ENCODE results near the gene SFXN3. TPM values are rescaled to one million over a fixed set of nuclear protein-coding genes. Genes with fewer than 3 reads are reported as not detected.

The SFXN3 gene
- total and polyA plus RNA-seq, 3 donors from 2014 or later, result 38.5 to 125 (median 70.7) TPM

DNA sequence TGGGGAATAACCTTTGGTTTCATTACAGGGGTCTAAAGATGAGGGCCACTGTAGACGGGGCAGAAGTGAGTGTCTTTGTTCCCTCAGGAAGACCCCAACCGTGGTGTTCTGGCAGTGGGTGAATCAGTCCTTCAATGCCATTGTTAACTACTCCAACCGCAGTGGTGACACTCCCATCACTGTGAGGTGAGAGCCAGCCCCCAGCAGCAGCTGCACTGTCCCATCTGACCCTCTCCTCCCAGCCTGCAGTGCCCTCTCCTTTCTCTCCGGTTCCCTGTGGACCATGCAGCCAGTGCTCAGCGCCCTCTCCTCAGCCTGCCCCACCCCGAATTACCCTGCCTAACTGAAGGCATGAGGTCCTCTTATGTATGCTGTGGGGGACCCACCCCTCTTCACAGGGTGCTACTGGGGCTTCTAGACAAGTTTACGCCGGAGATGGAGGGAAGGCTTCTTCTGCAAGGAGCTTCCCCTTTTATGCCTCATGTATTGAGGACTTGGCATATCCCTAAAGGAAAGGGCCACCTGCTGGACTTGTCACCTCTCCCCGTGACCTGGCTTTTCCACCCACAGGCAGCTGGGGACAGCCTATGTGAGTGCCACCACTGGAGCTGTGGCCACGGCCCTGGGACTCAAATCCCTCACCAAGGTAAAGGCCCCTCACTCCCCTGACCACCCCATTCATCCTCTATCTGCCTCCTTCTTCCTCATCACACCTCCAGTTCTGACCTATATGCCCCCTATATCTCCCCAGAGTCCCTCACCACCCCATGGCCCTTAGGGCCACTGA, 5.1 kb downstream of the SFXN3 start:
- H3K27ac ChIP-seq, result no peak overlapping the region
- intact Hi-C loops (cut with DNase I; ENCODE audit: low total_unique reads), result no loop called here
- H3K36me3 ChIP-seq (ENCODE audit: low read depth, missing control alignments), result no peaks in the 10 kb centered on the region

GRCh38 chr10:101036726-101037125, 5.7 kb downstream of the SFXN3 start:
- H3K9me3 ChIP-seq, result no peaks in the 10 kb centered on the region
- intact Hi-C loops (cut with DNase I; ENCODE audit: low total_unique reads), result no loop called here
- H3K27ac ChIP-seq, result no peak overlapping the region
- no peaks in the 10 kb centered on the region for H3K27me3 ChIP-seq
- no peaks in the 10 kb centered on the region for H3K36me3 ChIP-seq (ENCODE audit: low read depth, missing control alignments)
- H3K4me3 ChIP-seq, result no peak overlapping the region
- H3K4me1 ChIP-seq, result peaks cover 13% of the 10 kb centered on the region
- DNase-seq, result no peak
- TF ChIP-seq, protein P1, sequence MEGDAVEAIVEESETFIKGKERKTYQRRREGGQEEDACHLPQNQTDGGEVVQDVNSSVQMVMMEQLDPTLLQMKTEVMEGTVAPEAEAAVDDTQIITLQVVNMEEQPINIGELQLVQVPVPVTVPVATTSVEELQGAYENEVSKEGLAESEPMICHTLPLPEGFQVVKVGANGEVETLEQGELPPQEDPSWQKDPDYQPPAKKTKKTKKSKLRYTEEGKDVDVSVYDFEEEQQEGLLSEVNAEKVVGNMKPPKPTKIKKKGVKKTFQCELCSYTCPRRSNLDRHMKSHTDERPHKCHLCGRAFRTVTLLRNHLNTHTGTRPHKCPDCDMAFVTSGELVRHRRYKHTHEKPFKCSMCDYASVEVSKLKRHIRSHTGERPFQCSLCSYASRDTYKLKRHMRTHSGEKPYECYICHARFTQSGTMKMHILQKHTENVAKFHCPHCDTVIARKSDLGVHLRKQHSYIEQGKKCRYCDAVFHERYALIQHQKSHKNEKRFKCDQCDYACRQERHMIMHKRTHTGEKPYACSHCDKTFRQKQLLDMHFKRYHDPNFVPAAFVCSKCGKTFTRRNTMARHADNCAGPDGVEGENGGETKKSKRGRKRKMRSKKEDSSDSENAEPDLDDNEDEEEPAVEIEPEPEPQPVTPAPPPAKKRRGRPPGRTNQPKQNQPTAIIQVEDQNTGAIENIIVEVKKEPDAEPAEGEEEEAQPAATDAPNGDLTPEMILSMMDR (IDR thresholded peaks at IDR 0.05), result no peak
- no peak for TF ChIP-seq POLR2A (IDR thresholded peaks at IDR 0.05)
- 72 to 77% methylated on average over 2 to 5 of the region's 7 CpGs for whole genome bisulfite sequencing, 2 donors

More for the DNA sequence above, 5.1 kb downstream of the SFXN3 start:
- no peaks in the 10 kb centered on the region for H3K9me3 ChIP-seq
- WGBS, 2 donors, result 87 to 88% methylated on average over 10 of the region's 10 CpGs
- no peak for DNase-seq
- no peak overlapping the region for H3K4me3 ChIP-seq
- H3K4me1 ChIP-seq, result peaks cover 9% of the 10 kb centered on the region
- TF ChIP-seq POLR2A (IDR thresholded peaks at IDR 0.05), result no peak
- TF ChIP-seq, protein P1 (IDR thresholded peaks at IDR 0.05), result no peak
- H3K27me3 ChIP-seq, result no peaks in the 10 kb centered on the region

- intact Hi-C loops (cut with DNase I; ENCODE audit: low total_unique reads), result no loop called here
- no peak for DNase-seq
- no peaks in the 10 kb centered on the region for H3K36me3 ChIP-seq (ENCODE audit: low read depth, missing control alignments)
- H3K27ac ChIP-seq, result no peak overlapping the region
- H3K27me3 ChIP-seq, result no peaks in the 10 kb centered on the region
- no peaks in the 10 kb centered on the region for H3K9me3 ChIP-seq
- H3K4me1 ChIP-seq, result peaks cover 18% of the 10 kb centered on the region
- WGBS, 2 donors, result 73 to 83% methylated on average over 5 of the region's 5 CpGs
- TF ChIP-seq POLR2A (IDR thresholded peaks at IDR 0.05), result no peak
- TF ChIP-seq, protein P1 (IDR thresholded peaks at IDR 0.05), result no peak
- no peak overlapping the region for H3K4me3 ChIP-seq
Measured at GRCh38 chr10:101038484-101038883, 7.5 kb downstream of the SFXN3 start.

- H3K4me3 ChIP-seq, result no peak overlapping the region
- peaks cover 22% of the 10 kb centered on the region for H3K4me1 ChIP-seq
- H3K27me3 ChIP-seq, result no peaks in the 10 kb centered on the region
- H3K36me3 ChIP-seq (ENCODE audit: low read depth, missing control alignments), result no peaks in the 10 kb centered on the region
- TF ChIP-seq POLR2A (IDR thresholded peaks at IDR 0.05), result no peak
- TF ChIP-seq, protein P1 (IDR thresholded peaks at IDR 0.05), result no peak
- intact Hi-C loops (cut with DNase I; ENCODE audit: low total_unique reads), result no loop called here
- 66 to 86% methylated on average over 3 of the region's 3 CpGs for WGBS, 2 donors
- no peaks in the 10 kb centered on the region for H3K9me3 ChIP-seq
- peak overlapping the region; percentile 45 to 88 for H3K27ac ChIP-seq
- DNase-seq, result peak; percentile 83
Measured at GRCh38 chr10:101040061-101040460, 9.0 kb downstream of the SFXN3 start.

DNA sequence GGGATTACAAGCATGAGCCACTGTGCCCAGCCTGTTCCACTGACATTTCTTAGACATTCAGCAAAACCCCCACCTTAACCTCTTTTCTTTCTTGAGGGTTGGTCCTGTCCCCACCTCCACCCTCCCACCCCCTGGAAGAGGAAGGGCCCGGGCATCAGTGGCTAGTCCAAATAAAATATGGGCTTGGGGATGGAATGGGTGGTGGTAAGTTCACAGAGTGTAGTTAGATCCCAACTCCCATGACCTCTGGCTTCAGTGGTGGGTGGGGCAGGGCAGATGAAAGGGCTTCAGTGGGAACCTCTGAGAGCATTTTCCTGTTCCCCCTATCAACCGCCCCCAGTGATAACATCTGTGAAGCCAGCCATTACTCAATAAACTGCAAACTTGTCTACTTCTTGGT, 9.8 kb downstream of the SFXN3 start:
- WGBS, 2 donors, result 46 to 52% methylated on average over 2 of the region's 2 CpGs
- no peaks in the 10 kb centered on the region for H3K9me3 ChIP-seq
- no peaks in the 10 kb centered on the region for H3K36me3 ChIP-seq (ENCODE audit: low read depth, missing control alignments)
- intact Hi-C loops (cut with DNase I; ENCODE audit: low total_unique reads), result no loop called here
- no peaks in the 10 kb centered on the region for H3K27me3 ChIP-seq
- peak overlapping the region; percentile 45 to 88 for H3K27ac ChIP-seq
- DNase-seq, result no peak
- H3K4me1 ChIP-seq, result peaks cover 22% of the 10 kb centered on the region
- no peak overlapping the region for H3K4me3 ChIP-seq
- no peak for TF ChIP-seq POLR2A (IDR thresholded peaks at IDR 0.05)
- TF ChIP-seq, protein P1 (IDR thresholded peaks at IDR 0.05), result no peak

Data from testis (tissue), 3 donors.